Islet of Langerhans (tissue), 1 donor: ENCODE results near the gene JMJD1C.

ENCODE experiments used
- FAIRE-seq: peaks from one replicate; lab custom pipeline; 2011; peaks lifted over from hg19 to GRCh38; lab: Jason Lieb, UNC

The JMJD1C gene

DNA sequence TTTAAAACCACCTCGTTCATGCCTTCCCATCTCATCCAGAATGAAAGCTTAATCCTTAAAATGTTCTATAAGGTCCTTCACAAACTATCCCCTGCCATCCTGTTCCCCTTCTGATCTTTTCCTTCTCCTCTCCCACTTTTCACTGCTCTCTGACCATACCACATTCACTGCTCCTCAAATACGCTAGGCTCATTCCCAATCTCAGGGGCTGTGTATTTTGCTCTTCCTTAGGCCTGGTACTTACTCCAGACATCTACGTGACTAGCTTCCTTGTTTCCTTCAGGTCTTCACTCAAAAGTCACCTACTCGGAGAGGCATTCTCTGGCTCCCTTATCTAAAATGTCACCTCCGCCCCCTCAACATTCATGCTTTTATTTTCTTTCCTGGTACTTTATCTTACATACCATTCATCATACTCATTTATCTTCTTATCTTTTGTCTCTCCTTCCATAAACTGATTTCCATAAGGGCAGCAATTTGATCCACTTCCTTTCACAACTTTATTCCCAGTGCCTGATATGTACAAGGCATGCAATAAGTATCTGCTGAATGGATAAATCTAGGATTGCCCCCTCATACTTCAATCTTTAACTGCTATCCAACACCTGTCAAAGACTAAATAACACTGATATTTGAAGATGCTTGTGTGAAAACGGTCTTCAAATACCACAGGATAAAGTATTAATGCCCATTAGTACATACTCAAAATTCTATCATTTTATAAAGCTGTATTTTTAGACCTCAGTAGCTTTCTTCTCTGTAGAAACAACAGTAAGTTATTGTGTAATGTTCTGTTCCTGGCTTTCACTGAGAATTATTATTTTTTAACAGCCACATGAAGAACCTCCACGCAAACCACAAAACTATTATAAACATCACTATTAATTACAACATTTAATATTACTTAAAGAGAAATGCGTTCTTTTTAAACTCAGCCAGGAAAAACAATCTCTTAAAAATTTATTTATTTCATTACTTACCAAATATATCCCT lies 27.0 kb downstream of the JMJD1C start:
- FAIRE-seq = no peak

DNA sequence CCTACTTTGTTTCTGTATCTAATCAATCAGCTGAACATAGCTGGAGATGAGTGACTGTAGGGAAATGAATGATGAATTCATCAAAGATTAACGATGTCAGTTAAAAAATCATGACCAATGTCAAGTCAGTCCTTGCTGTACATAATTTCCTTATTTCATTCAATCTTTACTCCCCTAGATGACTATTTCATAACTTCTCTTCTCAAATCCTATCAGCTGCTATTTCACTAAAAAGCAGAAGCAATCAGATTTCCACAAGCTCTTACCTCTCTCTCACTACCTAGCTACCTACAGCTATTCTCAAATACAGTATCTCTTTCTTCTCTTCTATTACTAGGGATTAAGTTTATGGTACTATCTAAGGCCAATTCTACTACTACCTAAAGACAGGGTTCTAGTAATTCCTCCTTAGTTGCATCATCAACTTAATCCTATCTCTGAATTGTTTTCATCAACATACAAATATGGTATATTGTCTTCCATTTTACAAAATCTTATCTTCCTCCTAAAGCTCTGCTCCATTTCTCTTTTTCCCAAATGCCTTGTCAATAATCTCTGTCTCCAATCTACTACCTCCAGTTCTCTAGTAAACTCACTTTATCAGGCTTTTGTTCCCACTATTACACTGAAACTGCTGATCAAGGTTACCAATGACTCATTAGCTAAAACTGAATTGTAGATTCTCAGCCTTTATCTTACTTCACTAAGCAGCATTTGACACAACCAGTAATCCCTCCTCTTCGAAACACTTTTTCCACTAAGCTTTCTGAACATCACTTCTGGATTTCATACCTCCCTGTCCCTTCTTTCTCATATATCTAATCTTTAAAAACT lies 28.4 kb downstream of the JMJD1C start:
- FAIRE-seq = peak; percentile 74

DNA sequence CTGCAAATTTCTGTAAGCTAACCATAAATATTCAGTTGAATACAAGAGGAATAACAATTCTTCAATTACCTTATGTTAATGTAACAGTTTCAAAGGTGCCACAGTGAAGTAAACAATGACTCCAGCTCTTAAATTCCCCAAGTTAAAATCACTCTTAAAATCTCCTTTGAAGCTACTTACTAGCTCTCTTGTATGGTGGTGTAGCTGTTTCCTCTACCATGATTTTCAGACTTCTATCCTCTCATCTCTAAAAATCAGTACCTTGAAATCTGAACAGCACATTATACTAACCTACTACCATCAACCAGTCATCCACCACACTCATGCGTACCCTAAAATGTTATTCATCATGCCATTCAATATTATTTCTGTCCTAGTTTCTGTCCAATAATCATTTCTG lies 29.6 kb downstream of the JMJD1C start:
- no peak for FAIRE-seq

DNA sequence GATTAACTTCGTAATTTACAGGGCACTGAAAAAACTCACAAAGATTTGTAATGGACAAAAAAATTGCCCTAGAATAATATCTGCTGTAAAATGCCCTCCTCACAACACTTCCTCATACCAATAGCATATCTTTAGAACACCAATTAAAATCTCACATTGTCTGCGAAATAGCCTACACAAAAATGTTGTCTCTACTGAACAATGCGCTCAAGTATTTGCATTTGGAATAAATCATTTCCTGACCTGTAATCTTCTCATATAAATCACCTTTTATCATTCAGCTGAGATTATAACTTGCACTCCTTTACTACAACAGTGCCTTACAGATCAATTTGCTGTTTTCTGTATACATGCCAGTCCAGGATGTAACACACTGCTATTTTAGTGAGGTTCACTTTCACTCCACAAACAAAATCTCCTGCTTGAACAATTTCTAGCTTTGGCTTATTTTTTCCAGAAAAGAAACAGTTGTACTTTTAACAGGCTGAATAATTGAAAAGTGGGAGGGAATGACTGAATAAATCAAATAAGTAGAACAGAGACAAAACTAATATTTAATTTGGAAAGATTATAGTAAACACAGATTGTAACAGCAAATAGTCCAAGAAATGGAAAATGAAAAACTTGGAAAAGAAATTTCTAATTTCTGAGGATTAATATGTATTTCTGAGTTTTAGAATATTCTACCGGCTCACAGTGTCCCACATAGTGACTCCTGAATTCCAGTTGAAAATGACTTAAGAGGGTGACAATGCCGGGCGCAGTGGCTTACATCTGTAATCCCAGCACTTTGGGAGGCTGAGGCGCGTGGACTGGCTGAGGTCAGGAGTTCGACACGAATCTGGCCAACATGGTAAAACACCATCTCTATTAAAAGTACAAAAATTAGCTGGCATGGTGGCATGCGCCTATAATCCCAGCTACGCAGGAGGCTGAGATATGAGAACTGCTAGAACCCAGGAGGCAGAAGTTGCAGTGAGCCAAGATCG lies 30.6 kb downstream of the JMJD1C start:
- no peak for FAIRE-seq

DNA sequence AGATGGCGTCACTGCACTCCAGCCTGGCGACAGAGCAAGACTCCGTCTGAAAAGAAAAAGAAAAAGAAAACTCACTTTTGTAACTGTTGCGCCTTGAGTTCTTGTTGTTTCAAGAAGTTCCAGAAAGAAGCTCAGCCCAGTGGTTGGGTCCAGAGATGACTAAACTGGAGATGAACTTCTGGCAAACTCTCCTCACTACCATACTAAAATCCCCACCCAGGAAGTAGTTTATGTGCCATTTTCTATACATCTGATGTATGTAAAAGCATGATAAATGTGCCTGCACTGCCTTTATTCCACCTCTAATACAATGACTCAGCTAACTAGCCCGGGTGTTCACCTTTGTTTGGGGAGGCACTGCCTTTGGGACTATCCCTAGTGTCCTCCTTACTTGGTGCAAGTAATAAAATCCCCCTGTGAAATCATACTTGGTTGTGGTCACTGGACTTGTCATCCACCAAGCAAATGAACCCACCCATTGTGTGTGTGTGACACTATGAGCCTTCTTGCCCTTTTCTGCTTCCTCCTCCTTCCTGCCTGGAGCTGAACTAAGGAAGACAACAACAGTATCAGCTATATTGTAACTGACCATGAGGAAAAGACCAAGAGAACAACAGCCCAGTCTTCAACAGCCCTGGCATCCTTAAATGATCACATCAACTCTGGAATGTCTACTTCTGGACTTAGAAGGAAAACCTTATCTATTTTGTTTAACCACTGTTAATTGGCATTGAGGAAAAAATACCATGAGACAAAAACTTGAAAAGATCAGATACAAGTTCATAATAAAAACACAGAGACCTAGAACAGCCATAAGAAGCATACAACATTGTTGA lies 33.6 kb downstream of the JMJD1C start:
- no peak for FAIRE-seq

DNA sequence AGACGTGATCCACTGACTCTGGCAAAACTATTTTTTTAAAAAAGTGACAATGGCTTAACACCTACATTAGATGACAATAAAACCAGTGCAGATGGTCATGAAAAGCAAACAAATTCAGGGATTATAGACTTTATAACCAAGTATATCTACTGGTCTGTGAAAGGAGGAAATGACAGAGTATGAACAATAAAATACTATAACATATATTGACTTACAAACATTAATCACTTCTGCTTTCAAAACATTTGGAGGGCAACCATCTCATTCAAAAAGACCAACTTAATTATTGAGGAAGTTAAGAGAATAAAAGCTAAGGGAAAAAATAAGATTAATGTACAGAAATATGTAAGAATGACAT lies 34.8 kb downstream of the JMJD1C start:
- no peak for FAIRE-seq

DNA sequence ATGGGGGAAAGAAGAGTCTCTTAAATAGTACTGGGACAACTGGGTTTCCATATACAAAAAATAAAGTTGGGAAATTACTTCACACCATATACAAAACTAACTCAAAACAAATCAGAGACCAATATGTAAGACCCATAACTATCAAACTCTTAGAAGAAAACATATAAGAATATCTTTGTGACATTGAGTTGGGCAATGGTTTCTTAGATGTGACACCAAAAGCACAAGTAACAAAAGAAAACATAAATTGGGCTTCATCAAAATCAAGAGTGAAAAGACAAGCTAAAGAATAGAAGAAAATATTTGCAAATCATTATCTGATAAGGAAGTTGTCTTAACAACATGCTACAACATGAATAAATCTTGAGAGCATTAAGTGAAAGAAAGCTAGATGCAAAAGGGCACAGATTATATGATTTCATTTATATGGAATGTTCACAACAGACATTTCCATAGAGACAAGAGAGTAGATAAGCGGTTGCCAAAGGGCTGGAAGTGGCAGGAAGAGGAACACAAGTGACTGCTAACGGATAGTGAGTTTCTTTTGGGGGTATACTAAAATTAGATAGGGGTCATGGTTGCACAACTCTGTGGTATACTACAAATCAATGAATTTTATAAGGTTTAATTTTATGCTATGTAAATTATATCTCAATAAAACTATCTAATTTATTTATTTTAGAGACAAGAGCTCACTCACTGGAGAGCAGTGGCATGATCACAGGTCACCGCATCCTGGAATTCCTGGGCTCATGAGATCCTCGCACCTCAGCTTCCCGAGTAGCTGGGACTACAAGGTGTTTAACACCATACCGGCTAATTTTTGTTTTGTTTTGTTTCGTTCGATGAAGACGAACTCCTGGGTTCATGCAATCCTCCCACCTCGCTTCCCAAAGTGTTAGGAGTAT lies 35.4 kb downstream of the JMJD1C start:
- FAIRE-seq = no peak

DNA sequence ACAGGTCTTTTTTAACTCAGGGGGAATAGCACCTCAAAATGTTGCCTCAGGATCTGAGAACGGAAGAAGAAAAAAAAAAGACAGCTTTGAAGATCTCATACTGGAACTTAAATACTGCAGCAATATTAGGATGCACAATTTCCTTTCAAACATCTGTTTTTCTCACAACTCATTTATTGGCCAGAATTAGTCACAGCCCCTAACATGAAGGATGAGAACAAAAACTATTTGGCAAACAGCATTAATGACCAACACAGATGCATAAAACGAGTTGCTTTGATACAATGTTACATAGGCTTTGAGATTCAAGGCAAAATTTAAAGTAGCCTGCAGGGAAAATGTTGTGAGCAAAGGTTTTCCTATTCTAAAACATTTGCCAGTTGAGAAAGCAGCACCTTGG lies 36.5 kb downstream of the JMJD1C start:
- FAIRE-seq = no peak

DNA sequence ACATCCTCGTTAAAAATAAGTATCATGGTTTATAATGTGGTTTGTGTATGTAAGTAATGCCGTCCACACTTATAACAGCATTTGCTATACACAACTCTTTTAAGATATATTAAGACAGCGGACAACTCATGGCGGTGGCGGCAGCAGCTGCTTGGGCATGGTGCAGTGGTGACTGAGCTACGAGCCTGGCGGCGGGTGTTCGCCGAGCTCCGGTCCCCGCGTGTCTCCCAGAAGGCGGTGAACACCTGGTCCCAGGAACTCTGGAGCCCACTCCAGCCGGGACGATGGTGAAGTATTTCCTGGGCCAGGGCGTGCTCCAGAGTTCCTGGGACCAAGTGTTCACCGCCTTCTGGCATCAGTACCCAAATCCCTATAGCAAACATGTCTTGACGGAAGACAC lies 38.8 kb downstream of the JMJD1C start:
- FAIRE-seq = no peak

DNA sequence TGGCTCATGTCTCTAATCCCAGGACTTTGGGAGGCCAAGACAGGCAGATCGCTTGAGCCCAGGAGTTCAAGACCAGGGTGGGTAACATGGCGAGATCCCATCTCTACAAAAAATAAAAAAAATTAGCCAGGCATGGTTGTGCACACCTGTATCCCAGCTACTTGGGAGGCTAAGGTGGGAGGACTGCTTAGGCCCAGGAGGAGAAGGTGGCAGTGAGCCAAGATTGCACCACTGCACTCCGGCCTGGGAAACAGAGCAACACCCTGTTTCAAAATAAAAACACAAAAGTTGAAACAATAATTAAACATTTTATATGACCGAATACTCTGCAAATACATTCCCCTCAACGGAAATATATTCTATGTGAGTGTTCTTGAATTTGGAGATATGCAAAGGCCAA lies 40.3 kb downstream of the JMJD1C start:
- FAIRE-seq = no peak

DNA sequence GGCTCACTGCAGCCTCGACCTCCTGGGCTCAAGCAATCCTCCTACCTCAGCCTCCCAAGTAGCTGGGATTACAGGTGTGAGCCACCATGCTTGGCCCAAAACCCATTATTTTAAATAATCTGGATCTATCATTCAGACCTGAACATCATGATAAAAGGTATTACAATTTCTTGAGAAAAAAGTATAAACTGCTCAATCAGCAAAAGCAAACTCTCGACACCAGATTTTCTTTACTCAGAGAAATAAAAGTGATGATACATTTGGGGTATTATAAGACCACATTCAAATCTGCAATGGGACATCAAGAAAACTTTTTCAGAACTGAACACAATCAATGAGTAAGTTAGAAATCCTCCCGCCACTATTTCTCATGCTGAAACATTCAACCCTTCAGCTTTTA lies 41.2 kb downstream of the JMJD1C start:
- FAIRE-seq = no peak

DNA sequence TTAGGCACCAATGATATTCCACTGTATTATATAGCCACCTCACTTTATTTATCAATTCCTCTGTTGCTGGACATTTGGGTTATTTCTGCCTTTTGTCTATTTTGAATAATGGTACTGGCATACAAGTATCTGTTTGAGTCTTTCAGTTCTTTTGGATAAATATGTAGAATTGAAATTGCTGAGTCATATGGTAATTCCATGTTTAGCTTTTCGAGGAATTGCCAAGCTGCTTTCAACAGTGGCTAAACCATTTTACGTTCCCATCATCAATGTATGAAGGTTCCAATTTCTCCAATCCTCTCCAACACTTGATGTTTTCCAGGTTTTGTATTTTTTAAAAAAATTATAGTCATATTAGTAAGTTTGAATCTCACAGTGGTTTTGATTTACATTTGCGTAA lies 42.3 kb downstream of the JMJD1C start:
- no peak for FAIRE-seq

DNA sequence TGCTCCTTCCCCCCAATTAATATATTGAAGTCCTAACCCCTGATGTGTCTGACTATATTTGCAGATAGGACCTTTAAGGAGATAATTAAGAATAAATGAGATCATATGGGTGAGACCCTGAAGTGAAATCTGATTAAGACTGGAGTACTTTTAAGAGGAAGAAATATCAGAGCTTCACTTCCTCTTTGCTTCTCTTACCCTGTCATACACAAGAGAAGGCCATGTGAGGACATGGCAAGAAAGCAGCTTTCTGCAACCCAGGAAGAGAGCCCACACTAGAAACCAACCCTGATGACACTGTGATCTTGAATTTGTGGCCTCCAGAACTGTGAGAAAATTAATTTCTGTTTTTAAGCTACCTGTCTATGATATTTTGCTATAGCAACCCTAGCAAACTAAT lies 44.2 kb downstream of the JMJD1C start:
- no peak for FAIRE-seq

DNA sequence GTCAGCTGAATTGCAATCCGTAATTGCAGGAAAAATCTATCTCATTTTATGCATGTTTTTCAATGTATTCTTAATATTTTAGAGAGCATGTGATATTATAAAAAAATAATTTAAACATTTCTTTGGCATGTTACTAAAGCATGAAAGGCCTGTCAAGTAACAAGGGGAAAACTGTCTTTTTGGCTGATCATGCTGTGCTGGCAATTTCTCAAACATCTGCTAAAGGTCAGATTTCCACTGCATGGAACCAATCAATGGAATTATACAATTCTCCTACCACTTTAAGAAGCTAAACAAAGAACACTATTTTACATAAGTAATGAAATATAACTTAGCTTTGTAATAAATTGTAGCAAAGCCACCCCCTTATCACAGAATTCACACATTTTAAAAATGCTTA lies 49.4 kb downstream of the JMJD1C start:
- peak; percentile 5 for FAIRE-seq

DNA sequence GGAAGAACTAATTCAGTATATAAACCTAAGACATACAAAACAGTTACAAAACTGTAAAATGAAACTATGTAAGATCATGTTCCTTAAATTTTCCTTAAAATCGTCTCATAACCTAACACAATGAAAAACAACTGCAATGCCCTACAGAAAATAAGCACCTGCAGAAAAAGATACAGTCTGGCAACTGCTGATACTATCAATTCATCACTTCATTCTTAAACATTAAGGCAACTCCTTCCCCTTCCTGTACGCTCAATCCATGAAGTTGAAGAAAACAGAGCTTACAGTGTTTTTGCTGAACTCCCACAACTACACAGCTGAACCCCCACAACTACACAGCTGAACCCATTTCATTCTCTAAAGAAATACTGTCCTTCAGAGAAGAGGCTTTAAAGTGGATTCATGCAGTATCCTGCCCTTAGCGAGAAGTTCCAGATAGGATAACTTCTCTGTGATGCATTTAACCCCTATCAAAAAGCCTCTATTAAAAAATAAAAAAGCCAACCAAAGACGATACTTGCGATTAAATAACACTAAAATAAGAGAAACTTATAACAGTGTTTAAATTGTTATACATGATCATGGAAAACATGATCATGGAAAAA lies 50.0 kb downstream of the JMJD1C start:
- no peak for FAIRE-seq

DNA sequence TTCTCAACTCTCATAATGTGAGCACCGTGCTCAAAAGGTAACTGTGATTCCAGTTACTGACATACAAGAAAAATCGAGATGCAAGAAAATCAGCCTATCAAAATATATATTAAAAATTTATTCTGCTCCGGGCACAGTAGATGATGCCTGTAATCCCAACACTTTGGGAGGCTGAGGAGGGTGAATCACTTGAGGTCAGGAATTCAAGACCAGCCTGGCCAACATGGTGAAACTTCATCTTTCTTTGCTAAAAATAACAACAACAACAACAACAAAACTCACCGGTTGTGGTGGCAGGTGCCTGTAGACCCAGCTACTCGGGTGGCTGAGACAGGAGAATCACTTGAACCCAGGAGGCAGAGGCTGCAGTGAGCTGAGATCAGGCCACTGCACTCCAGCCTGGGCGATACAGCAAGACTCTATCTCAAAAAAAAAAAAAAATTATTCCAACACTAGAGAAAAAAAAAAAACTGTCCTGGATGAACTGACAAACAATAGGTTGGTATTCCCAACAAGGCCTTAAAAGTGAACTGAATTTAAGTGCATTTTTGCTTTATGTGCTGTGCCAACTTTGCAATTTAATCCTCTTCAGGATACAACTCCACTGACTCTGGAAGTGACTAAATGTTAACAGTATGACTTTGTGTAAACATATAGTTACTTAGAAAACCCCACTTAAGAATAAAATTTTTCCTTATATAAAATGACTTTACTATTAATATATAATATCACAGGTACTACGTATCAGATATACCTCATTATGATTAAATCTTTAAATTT lies 51.1 kb downstream of the JMJD1C start:
- FAIRE-seq = no peak

DNA sequence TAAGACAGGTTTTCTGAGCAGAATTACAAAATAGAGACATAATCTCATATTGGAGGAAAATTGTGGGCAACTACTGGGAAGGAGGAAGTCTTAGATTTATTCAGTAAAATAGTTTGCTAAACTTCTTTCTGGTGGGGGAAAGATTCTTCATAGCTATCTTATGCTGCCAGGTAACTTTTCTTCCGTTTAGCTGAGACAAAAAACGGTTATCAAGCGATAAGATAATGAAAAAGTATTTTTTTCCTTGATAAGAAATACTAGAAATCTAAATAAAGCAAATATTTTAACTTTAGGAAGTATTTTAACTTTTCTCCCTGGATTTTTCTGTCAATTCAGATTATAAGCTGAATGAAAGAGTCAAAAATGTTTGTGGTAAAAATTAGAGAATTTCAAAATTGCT lies 52.3 kb downstream of the JMJD1C start:
- no peak for FAIRE-seq

DNA sequence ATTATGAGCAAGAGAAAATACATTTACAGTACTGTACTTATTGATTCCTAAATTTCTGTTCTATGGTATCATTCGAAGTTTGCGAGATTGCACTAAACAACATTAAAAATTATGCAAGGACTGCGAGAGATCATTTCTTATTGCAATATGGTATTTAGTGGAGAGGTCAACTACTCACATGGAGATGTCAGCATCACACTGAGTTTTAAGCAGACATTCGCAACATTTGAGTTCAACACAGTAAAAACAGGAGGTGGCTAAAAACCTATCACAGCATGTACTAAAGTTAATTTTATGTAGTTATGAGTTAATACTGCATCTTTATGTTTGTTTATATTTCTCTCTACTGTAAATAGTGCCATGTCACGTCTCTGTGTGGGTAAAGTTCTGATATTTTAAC lies 53.5 kb downstream of the JMJD1C start:
- FAIRE-seq = no peak

DNA sequence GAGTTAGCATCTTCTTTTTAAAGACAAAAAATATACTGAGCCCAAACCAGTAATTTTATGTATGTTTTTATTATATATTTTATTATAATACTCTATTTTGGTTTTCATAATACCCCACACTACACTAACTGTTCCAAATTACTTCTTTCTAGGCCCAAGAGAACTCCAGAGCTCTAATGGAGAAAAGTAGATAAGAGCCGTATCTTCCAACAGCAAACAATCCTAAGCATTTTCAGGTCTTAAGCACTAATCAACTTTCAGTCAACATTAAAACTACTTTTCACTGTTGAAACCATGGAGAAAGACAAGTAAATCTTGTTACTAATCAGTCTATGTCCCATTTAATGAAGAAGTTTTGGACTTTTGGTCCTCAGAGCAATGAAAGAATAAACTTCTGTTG lies 55.1 kb downstream of the JMJD1C start:
- FAIRE-seq = no peak
